ENCODE results near the gene SLC25A34. TPM values are rescaled to one million over a fixed set of nuclear protein-coding genes. Genes with fewer than 3 reads are reported as not detected.
A peak's percentile ranks its signal among the peaks of the same experiment; 100 is the strongest.

The SLC25A34 gene
- total RNA-seq, 4 donors from 2014 or later: 0.66 to 0.97 (median 0.76) TPM

GRCh38 chr1:15756143-15757015 is 20.3 kb downstream of the SLC25A34 start:
- H3K27me3 ChIP-seq: peaks cover 0 to 18% (median 4%) of the 10 kb centered on the region in 4 donors
- no peak for DNase-seq (ENCODE audit: extremely low spot score)
- TF ChIP-seq POLR2A (IDR thresholded peaks at IDR 0.05; ENCODE audit: low read depth) (no peak), EP300 (IDR thresholded peaks at IDR 0.05) (no peak), CTCF (IDR thresholded peaks at IDR 0.05) (no peak), POLR2AphosphoS5 (IDR thresholded peaks at IDR 0.05) (no peak)
- no peaks in the 10 kb centered on the region for H3K9me3 ChIP-seq
- intact Hi-C loops (cut with DNase I): no loop called here
- peaks cover 23 to 57% (median 51%) of the 10 kb centered on the region in 4 donors for H3K4me1 ChIP-seq
- 59% methylated on average over 21 of the region's 21 CpGs for WGBS
- no peaks in the 10 kb centered on the region for H3K36me3 ChIP-seq
- no peak overlapping the region for H3K27ac ChIP-seq (replicated peaks in 1 of 4)
- no peak overlapping the region for H3K4me3 ChIP-seq

GRCh38 chr1:15757016-15757543 is 21.0 kb downstream of the SLC25A34 start:
- WGBS: 79% methylated on average over 6 of the region's 9 CpGs
- Histone ChIP-seq H3K36me3 (no peaks in the 10 kb centered on the region), H3K9me3 (no peaks in the 10 kb centered on the region), H3K27me3 (peaks cover 0 to 18% (median 4%) of the 10 kb centered on the region in 4 donors), H3K4me1 (peaks cover 29 to 64% (median 58%) of the 10 kb centered on the region in 4 donors), H3K4me3 (no peak overlapping the region), H3K27ac (replicated peaks in 1 of 4) (peak overlapping the region in 3 of 4 donors; percentile 66 to 80 (median 77))
- no peak for DNase-seq (ENCODE audit: extremely low spot score)
- TF ChIP-seq EP300 (IDR thresholded peaks at IDR 0.05) (no peak), POLR2A (IDR thresholded peaks at IDR 0.05; ENCODE audit: low read depth) (no peak), CTCF (IDR thresholded peaks at IDR 0.05) (no peak), POLR2AphosphoS5 (IDR thresholded peaks at IDR 0.05) (no peak)
- intact Hi-C loops (cut with DNase I): no loop called here

GRCh38 chr1:15757575-15758342 is 21.7 kb downstream of the SLC25A34 start:
- intact Hi-C loops (cut with DNase I): no loop called here
- WGBS: 16% methylated on average over 15 of the region's 24 CpGs

More at GRCh38 chr1:15757575-15758342, 21.7 kb downstream of the SLC25A34 start:
- no peak for DNase-seq (ENCODE audit: extremely low spot score)
- Histone ChIP-seq H3K27ac (replicated peaks in 1 of 4) (peak overlapping the region; percentile 66 to 81 (median 78)), H3K9me3 (no peaks in the 10 kb centered on the region), H3K36me3 (no peaks in the 10 kb centered on the region), H3K4me3 (peak overlapping the region; percentile 67 to 87 (median 78)), H3K27me3 (peaks cover 0 to 18% (median 4%) of the 10 kb centered on the region in 4 donors), H3K4me1 (peaks cover 36 to 67% (median 61%) of the 10 kb centered on the region in 4 donors)
- no peak for TF ChIP-seq POLR2A (IDR thresholded peaks at IDR 0.05; ENCODE audit: low read depth)
- TF ChIP-seq POLR2AphosphoS5 (IDR thresholded peaks at IDR 0.05): peak in 1 of 2 donors; percentile 2
- no peak for TF ChIP-seq CTCF (IDR thresholded peaks at IDR 0.05)
- TF ChIP-seq EP300 (IDR thresholded peaks at IDR 0.05): no peak

All from esophagus muscularis mucosa (tissue), 4 donors.